PFSK-1 (cell line): ENCODE data around the gene OLFML2A.

Experiments
- POLR2AphosphoS5 ChIP-seq: IDR thresholded peaks from 2 replicates; pipeline ENCODE4 v1.6.1; 2012; ENCODE audit warnings: low read depth, mild to moderate bottlenecking, control low read depth, low read length, moderate library complexity
- REST ChIP-seq, 2 experiments: IDR thresholded peaks; 2 replicates each; pipeline versions ENCODE4 v1.6.1 to v1.8.0; 2011 to 2012; ENCODE audit warnings: low read depth in 2 of 2, low read length in 2 of 2, control low read depth in 1 of 2, inconsistent platforms in 1 of 2, mild to moderate bottlenecking in 1 of 2, moderate library complexity in 1 of 2; ENCODE audit not compliant: insufficient read depth in 1 of 2
- SIN3A ChIP-seq: IDR thresholded peaks from 2 replicates; pipeline ENCODE4 v1.6.1; 2012; ENCODE audit warnings: mild to moderate bottlenecking, low read length, moderate library complexity, borderline replicate concordance; ENCODE audit not compliant: insufficient read depth
- TAF1 ChIP-seq: IDR thresholded peaks from 2 replicates; pipeline ENCODE4 v1.6.1; 2012; ENCODE audit warnings: low read length, control low read depth, borderline replicate concordance; ENCODE audit not compliant: insufficient read depth

GRCh38 chr9:124779368-124780059 is 2.6 kb downstream of the OLFML2A start:
- TF ChIP-seq TAF1 (no peak), SIN3A (0 out of 2 replicates have a peak, but pooled peaks have one; percentile 55), POLR2AphosphoS5 (no peak), REST (IDR thresholded peaks at IDR 0.05; ENCODE audit: insufficient read depth in 1 of 2, low read depth in 2 of 2, low read length in 2 of 2) (no peak)
